Stimulated activated CD4-positive, alpha-beta T cell treated with anti-CD3 and anti-CD28 coated beads, Interleukin-1b, Interleukin-23, amount 100 ng/mL, for 24 hours (primary cell): ENCODE measurements around the gene CDH13.
A peak's percentile ranks its signal among the peaks of the same experiment; 100 is the strongest.

Experiments
- DNase-seq, 4 experiments: peaks; one replicate each; pipeline ENCODE4 v3.0.0-alpha.2; 2020; ENCODE audit warnings: low read depth in 4 of 4, low spot score in 1 of 4

The CDH13 gene

DNA sequence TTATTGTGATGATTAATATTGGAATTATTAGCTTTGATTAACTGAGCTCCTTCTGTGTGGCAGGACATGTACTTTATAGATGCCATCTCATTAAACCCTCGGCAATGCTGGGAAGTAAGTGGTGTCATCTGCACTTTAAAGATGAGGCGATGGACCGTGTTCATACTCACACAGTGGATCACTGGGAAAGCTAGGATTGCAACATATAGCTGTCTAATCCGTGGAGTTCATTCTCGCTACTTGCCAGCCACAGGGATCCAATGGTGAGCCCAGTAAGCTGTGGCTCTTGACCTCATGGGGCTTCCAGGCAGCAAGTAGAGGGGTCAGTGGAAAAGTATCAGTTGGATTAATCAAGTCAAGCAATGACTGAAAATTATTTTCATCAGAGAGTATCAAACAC is 587.9 kb downstream of the CDH13 start:
- no peak for DNase-seq

DNA sequence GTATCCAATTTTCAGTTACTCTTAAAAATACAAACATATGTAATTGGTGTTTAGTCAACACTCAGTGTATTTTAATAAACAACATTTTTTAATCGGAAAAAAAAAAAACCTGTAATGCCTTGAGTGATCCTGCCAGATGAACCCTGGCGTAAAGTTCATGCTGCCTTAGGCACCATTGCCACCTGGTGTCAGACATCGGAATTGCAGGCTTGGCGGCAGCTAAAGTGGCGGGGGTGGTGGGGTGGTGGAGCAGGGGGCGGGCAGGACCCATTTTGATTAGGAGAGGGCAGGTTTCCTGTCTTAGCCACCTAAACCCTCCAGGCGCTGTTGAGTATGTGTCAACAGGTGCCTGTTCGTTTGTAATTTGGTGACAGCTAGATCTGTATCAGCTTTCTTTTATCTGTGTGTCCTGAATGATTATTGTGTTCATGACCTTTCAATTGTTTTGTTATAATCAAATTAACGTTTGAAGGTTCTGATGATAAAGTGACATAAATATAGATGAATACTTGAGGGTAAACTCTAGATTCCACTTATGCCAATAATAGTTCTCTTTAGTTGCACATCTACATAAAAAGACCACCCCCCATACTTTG is 588.7 kb downstream of the CDH13 start:
- DNase-seq = peak; percentile 2 to 34 (median 22)

DNA sequence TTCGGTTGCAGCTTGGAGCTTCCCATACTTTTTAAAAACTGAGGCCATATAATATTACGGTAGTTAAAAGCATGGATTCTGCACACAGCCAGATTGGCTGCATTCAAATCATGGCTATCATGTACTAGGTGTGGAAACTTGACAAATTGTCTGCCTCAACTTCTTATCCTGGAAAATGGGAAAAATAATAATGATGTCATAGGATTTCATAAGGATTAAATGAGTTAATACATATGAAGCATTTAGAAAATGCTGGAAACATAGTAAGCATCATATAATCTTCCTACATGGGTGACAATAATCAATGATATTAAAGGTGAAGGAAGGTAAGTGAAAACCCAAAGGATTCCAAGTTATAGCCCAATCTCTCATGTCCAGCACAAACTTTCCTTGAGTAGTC is 592.5 kb downstream of the CDH13 start:
- no peak for DNase-seq

DNA sequence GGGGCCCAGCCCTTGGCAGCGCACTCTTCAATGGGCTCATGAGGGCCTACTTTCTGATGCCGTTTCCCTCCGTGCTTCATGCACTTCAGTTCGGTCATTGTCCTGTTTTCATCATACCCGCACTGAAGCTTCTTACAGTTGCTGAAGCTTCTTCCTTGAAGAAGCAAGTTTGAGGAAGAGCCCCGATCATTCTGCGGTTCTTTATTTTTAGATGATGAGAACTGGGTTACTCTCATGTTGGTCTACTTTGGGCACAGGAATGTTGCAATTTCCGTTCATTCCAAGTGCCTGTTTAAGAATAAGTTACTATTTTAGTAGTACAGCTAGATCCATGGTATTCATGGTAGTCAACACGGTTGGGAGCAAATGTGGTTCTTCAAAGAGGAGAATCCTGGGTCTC is 593.3 kb downstream of the CDH13 start:
- DNase-seq = no peak

DNA sequence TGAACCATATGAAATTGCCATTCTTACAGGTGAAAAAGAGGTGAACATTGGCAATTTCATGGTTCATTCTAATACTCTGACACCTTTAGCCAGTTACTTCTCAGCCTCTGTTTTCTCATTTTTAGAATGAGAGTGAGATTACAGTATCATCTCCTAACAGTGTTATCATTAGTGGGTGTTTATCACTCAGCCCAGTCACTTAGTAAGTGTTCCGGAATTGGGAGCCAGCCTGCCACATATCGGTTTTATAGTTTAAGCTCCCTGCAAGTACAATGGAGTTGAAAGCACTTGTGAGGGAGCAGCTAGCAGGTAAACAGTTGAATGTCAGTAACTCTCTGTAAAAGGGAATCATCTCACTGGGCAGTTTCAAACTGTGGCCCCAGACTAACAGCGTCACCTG is 597.9 kb downstream of the CDH13 start:
- DNase-seq = no peak

DNA sequence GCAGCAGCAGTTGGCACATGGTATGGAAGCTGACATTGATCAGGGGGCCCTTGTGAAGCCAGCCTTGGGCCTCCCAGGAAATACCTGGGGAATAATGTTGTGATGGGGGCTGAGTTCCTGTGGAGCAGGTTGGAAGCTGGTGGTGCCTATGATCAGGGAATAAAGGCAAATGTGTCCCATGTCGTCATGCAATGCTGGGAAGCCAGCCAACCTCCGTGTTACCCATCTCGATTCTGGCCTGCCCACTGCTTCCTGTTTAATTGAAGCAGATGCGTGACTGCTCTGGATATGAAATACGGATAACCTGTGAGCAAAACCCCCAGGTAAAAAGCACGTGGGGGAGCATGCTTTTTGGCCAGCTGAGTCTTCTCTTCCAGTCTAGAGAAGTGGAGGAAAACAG is 600.6 kb downstream of the CDH13 start:
- DNase-seq = no peak

DNA sequence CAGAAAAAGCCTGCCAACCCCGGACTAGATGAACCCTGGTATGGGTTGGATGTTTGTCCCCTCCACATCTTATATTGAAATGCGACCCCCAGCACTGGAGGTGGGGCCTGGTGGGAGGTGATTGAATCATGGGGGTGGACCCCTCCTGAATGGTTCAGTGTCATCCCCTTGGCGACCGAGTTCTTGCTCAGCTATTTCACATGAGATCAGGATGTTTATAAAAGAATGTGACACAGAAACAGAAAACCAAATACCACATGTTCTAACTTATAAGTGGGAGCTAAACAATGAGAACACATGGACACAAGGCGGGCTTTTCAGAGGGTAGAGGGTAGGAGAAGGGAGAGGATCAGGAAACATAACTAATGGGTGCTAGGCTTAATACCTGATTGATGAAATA is 605.0 kb downstream of the CDH13 start:
- no peak for DNase-seq

DNA sequence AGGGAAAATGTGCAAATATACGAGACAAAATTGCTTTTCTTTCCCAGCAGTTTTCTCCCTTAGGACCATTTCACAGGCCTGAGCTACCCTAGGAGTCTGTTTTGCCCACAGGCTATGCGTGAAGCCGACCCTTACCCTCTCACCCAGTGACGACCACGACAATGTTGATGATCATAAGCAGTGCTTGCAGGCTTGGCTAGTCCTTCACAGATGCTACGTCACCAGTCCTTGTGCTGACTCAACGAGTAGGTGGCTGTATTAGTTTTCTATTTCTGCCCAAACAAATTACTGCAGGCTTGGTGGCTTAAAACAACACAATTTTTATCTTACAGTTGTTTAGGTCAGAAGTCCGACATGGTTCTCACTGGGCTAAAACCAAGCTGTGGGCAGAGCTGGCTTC is 606.4 kb downstream of the CDH13 start:
- no peak for DNase-seq

DNA sequence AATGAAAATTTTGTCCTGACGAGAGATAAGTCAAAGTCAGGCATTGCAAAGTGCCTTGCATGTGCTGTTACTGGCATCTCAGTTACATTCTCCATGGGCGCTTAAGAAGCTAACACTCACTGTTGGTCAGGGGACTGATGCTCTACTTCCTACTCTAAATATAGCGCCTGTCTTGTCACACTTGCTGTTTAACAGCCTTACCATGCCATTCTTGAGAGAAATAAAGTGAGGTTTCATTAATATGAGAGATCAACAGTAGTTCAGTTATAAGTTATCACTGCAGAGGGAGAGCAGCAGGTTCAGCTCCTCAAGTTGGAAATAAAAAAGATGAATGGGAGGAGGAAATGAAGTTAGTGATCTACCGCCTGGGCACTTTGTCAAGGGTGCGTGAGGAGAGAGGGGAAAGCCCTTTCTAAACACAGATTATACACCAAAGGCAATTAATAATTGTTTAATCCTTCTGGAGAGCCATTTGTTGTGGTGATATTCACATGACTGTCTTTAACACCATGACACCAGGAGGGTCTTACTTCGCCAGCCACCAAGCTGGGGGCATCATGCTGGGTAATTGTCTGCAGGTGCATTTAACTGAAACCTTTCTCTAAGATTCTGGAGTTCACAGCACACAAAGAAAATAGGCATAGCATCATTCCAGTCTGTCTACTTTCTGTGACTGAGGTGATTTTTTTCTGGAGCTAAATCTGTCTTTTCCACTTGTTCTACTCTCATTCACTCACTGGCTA is 612.4 kb downstream of the CDH13 start:
- no peak for DNase-seq

DNA sequence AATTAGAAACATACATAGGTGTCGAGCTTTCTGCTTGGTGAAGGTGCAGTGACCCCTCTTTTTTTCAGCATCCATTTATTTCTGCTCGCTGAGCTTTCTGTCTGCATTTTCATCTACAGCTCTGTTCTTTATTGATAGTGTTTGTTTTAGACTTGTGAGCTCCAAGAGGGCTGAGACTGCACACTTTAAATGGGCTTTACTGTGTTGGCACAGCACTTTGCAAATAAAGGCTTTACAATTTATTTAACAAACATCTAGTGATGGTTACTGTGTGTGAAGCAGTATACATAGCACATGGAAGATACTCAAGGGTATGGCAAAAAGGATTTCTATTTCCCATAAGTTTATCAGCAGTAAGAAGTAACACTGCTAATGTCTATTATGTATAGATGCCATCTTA is 617.3 kb downstream of the CDH13 start:
- no peak for DNase-seq

DNA sequence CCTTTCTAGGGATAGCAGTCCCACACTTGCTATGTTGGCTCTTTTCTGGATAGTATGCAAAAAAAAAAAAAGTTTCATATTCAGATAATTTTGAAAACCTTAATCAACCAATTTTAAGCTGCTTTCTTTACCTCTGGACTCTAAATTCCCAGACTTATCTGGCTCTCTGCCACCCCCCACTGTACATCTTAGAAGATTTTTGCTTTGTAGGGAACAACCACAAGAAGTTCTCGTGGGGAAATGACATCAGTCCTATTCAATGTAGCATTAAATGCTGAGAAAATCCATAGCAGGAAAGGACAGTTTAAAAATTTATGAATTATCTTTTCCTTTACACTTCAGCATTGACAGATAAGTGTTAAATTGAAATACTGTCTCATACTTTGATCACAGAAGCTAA is 618.3 kb downstream of the CDH13 start:
- DNase-seq = no peak

DNA sequence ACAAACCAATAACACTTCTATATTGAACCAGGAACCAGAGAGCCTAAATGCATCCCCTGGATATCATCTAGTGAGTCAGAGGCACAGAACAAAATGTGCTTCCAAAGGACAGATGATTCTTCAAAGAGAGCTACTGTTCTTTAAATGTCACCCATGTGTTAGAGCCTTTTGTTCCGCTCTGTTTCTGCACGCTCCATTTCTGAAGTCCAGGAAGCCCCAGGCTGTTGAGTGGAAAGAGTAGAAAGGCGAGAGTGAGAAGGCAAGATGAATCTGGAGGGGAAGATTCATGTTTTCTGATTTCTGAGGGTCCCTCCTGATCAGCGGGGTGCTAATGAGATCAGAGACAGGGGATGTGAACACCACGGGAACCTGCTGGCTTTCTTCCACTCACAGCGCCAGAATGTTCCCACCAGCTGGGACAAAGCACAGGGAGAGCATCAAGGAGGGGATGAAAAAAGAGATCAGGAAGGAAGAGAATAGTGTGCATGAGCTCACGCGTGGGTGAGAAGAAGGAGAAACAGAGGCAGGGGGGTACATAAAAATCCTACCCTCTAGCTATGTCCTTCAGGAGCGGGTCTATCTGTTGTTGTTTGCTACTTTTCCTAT is 621.1 kb downstream of the CDH13 start:
- DNase-seq = no peak

DNA sequence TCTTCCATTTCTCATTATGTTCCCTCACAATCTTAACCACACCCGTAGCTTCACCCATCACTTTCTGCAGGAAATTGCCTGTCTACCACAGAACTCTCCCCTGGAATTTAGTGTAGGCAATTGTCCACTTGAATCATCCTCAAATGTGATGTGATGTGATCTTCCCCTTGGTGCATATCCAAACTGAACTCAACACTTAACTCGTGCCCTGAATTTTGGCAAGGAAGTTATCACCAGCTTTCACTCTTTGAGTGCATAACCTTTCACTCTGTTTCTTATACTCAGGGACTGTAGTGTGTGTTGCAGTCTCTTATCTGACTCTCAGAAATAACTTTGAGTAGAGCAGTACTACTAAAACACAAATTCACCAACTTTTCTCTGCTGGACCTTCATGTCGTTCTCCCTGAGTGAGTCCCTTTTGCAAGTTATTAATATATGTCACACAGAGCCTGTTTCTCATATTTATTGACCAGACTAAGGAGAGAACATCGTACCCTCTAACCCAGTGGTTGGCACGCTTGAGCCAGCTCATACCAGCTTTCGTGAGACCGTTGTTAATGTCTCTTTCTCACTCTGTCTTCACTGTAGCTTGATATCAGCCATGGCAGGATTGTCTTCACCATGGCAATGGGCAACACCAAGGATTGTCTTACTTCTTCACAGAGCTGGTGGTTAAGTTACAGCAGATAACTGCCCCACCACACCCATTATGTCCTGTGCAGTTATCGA is 622.1 kb downstream of the CDH13 start:
- no peak for DNase-seq

DNA sequence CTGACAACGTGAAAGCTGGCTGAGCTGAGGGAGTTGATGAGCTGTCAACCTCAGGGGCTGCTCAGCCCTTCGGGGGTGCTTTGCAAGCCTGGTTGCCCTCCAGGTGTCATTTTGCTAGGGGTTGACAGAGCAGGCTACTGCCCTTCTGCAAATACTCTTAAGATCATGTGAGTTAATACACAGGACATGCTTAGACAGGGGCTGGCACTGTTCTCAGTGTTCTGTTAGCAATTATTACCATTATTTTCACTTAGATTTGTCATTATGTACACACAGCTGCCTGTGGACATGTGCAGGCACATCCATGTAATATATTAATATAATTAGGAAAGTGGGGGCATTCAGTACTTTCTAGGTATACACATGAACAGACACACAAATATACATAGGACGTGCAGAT is 626.8 kb downstream of the CDH13 start:
- no peak for DNase-seq

DNA sequence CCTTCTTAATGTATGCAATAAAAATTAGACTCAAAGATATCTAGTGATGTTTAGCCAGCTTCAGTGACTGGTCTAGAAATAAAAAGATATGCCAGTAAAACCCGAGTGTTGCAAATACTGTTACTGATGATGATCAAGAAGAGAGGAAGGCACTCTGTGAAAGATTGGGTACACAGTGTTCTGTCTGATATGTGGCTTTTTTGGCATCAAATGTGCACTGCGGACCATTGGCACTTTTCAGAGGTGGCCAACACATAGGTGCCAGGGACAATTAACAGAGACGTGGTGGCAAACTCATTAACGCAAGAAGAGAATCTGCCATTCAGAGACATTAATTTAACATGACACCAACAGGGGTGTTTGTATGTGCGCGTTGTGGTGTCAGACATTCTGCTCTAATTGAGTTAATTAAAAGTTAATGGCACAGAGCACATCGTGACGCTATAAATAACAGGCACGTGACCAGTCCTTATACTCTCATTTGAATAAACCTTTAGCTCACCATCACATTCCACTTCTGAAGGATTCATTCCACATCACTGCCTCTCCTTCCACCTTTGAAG is 631.7 kb downstream of the CDH13 start:
- DNase-seq = no peak

DNA sequence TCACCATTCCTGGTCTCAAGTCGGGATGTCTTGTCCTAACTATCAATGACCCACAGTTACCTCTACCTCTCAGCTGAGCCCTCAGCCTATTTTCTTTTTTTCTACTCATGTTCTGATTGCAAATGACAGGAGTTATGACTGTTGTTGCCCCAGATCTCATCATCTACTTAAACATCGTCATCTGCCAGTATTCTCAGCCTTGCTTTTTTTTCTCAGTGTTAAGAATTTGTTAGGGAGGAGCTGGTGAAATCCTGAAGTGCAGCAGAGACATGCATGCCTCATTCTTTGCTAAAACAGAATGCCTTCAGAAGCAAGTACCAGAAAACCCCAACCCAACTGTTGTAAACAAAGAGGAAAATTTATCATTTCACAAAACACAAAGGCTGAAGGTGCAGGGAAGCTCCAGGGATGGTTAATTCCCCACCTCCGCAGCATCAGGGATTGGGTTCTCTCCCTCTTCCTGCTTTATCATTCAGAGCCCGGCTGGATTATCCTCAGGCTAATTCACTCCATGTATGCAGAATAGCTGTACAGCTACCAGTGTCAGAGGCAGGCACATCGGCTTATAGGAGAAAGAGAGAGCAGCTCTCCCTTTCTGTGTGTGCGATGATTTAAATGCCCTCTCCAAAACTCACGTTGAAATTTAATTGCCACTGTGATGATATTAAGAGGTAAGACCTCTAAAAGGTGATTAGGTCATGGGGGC is 640.2 kb downstream of the CDH13 start:
- DNase-seq = no peak

DNA sequence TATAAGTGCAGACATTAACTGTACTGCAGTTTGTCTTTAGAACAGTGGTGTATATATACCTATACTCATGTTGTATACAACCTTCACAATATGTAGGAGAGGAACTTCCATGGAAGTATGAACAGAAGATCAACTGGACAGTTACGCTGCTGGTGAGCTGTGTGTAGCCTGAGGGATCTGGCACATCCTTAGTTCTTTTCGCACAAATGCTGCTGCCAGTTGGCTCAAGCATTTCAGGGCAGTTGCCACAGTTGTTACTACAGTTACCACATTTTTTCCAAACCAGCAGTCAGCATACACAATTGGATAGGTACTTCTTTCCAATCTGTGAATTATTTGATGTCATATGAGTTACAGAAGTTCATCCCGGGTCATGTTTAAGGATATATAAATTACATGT is 641.4 kb downstream of the CDH13 start:
- no peak for DNase-seq

DNA sequence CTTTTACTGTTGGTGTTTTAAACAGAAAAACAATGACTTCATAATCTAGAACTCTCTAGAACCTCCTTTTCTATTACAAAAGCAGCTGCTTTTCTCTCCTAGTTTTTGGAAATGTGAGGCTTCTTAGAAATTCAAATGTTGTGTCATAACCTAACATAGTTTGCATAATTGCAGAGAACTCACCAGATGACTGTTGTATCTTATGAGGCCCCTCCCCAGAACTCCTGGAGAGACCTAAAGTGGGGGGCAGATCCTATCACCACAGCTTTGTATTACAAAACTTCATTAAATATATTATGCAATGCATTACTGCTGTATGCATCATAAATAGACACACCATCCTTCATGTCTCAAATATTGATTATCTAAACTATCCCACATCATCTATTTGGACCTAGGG is 642.3 kb downstream of the CDH13 start:
- DNase-seq = no peak

DNA sequence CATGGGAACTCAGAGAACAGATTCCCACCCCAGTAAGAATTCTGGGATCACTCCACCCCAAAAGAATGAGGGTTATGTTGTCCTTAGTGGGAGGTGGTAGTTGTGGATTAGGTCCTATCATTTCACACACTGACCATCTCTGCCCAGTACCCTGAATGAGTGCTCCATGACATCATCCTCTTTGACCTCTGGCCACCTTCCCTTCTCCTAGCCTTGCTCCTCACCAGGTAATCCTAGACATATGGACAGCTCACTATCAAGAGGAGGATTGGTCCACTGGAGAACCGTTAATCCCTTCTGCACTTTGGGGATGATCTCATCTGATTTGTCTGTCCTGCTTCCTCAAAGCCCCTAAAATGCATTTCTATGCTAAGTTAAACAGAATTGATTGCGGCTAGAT is 642.8 kb downstream of the CDH13 start:
- DNase-seq = no peak

DNA sequence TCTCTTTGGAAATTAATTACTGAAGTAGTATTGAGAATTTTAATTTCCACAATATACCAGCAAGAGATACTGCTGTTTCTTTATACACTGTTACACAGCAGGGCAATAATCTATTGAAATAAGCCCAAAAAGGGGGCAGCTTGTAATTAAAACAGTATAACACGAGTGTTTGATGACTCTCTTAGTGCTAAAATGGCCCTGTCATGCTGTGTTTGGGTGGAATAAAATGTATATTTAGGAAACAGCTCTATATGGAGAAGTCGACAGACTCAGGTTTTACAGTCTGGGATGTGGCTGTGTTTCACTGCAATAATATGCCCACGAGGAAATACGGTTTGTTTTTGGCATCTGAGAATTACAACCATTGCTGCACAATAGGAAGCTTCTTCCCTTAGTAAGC is 643.3 kb downstream of the CDH13 start:
- DNase-seq = no peak

DNA sequence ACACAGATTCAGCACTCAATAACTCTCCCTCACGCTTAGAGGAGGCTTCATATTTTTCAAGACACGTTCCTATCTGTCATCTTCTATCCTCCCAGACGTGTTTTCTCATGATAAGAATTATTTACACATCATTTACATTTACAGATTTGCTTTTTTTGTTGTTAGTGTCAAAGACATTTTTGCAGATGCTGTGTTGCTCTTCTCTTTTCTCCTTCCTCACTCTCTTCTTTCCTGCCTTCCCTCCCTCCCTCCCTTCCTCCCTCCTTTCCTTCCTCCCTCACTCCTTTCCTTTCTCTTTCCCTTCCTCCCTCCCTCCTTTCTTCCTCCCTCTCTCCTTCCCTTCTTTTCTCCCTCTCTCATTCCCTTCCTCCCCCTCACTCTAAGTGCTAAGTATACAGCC is 643.9 kb downstream of the CDH13 start:
- no peak for DNase-seq
